WI38 (cell line): ENCODE measurements around the gene DNAI1.

Experiments used
- H3K4me3 ChIP-seq: 2 replicates; pipeline ENCODE4 v1.5.1; 2011; ENCODE audit warnings: low read depth, mild to moderate bottlenecking, control low read depth, low read length
- CTCF ChIP-seq: IDR thresholded peaks from 2 replicates; pipeline ENCODE4 v1.5.1; 2012; ENCODE audit warnings: low read depth, mild to moderate bottlenecking, control low read depth, low read length

The DNAI1 gene

GRCh38 chr9:34500623-34501267 lies 42.1 kb downstream of the DNAI1 start:
- no peak overlapping the region for H3K4me3 ChIP-seq
- peak; percentile 98 for TF ChIP-seq CTCF

- TF ChIP-seq CTCF = no peak
- no peak overlapping the region for H3K4me3 ChIP-seq
These were observed 42.8 kb downstream of the DNAI1 start for GRCh38 chr9:34501372-34501771.

- H3K4me3 ChIP-seq = no peak overlapping the region
- 0 out of 2 replicates have a peak, but pooled peaks have one; percentile 13 for TF ChIP-seq CTCF
These were observed 43.4 kb downstream of the DNAI1 start for GRCh38 chr9:34501889-34502425.

GRCh38 chr9:34502471-34502870 lies 43.9 kb downstream of the DNAI1 start:
- no peak overlapping the region for H3K4me3 ChIP-seq
- no peak for TF ChIP-seq CTCF

GRCh38 chr9:34502891-34503290 lies 44.3 kb downstream of the DNAI1 start:
- H3K4me3 ChIP-seq = no peak overlapping the region

GRCh38 chr9:34503406-34503805 lies 44.8 kb downstream of the DNAI1 start:
- H3K4me3 ChIP-seq = no peak overlapping the region
- TF ChIP-seq CTCF = no peak

More at GRCh38 chr9:34502891-34503290, 44.3 kb downstream of the DNAI1 start:
- TF ChIP-seq CTCF = no peak

GRCh38 chr9:34505370-34506120 lies 46.9 kb downstream of the DNAI1 start:
- TF ChIP-seq CTCF = no peak
- H3K4me3 ChIP-seq = no peak overlapping the region
